Muscle layer of duodenum (tissue), 2 donors: ENCODE data around the gene PSMG4.
"Not testable (repeated sequence)": the region's sequence is repeated elsewhere in the genome, so short reads cannot be mapped to it uniquely, and the experiment has no call there.

ENCODE experiments used
- H3K27ac ChIP-seq: one replicate; pipeline ENCODE4 v1.7.0; 2013; ENCODE audit warnings: mild to moderate bottlenecking, low read length
- H3K27me3 ChIP-seq: one replicate; pipeline ENCODE4 v1.7.0; 2013; ENCODE audit warnings: low read depth, mild to moderate bottlenecking, control low read depth, low read length
- H3K36me3 ChIP-seq, 2 donors: one replicate each; pipeline ENCODE4 v1.7.0; 2013; ENCODE audit warnings: low read length in 2 of 2, control low read depth in 1 of 2, mild to moderate bottlenecking in 1 of 2; ENCODE audit not compliant: insufficient read depth in 2 of 2, control insufficient read depth in 1 of 2
- H3K4me1 ChIP-seq, 2 donors: one replicate each; pipeline ENCODE4 v1.7.0; 2013; ENCODE audit warnings: low read length in 2 of 2, mild to moderate bottlenecking in 2 of 2, control low read depth in 1 of 2, moderate library complexity in 1 of 2; ENCODE audit not compliant: insufficient read depth in 2 of 2, control insufficient read depth in 1 of 2
- H3K4me3 ChIP-seq, 2 donors: one replicate each; pipeline ENCODE4 v1.7.0; 2013; ENCODE audit warnings: low read length in 2 of 2, low read depth in 1 of 2, mild to moderate bottlenecking in 1 of 2
- H3K9me3 ChIP-seq, 2 donors: one replicate each; pipeline ENCODE4 v1.7.0; 2013; ENCODE audit warnings: low read length in 2 of 2, control low read depth in 1 of 2, mild to moderate bottlenecking in 1 of 2; ENCODE audit not compliant: control insufficient read depth in 1 of 2
- donor health status: healthy.

Gene PSMG4

GRCh38 chr6:3231247-3232016, 27.3 kb upstream of the PSMG4 start:
- Histone ChIP-seq H3K4me3 (peak overlapping the region; percentile 71 to 83), H3K36me3 (no peaks in the 10 kb centered on the region), H3K27me3 (peaks cover 68% of the 10 kb centered on the region), H3K9me3 (no peaks in the 10 kb centered on the region), H3K4me1 (peaks cover 5 to 53% of the 10 kb centered on the region in 2 donors), H3K27ac (peak overlapping the region; percentile 51)

DNA sequence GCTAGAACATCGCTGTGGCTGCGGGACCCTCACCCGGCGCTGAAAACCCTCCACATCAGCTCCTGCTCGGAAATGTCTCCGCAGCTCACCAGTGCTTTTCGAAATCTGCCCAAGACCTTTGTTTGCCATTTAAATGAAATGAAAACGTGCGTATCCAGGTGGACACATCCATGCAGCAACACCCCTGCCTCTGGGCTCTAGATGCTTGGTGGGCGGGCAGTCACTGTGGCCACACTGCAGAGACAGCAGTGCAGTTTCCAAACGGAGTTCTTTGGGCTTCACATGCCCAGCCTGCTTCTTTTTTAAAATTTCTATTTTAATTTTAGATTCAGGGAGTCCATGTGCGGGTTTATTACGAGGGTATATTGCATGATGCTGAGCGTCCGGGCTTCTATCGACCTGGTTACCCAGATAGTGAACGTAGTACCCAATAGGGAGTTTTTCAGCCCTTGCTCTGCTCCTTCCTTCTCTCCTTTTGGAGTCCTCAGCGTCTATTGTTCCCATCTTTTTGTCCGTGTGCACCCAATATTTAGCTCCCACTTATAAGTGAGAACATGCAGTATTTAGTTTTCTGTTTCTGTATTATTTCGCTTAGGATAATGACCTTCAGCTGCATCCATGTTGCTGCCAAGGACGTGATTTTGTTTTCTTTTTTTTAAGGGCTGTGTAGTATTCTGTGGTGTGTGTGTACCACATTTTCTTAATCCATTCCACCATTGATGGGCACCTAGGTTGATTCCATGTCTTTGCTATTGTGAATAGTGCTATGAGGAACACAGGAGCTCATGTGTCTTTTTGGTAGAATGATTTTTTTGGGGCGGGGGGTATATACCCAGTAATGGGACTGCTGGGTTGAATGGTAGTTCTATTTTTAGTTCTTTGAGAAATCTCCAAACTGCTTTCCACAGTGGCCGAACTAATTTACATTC, 26.5 kb upstream of the PSMG4 start:
- H3K36me3 ChIP-seq = no peaks in the 10 kb centered on the region
- peaks cover 3 to 45% of the 10 kb centered on the region in 2 donors for H3K4me1 ChIP-seq
- H3K4me3 ChIP-seq = peak overlapping the region; percentile 71 to 83
- peak overlapping the region; percentile 51 for H3K27ac ChIP-seq
- peaks cover 61% of the 10 kb centered on the region for H3K27me3 ChIP-seq
- no peaks in the 10 kb centered on the region for H3K9me3 ChIP-seq

GRCh38 chr6:3233321-3233720, 25.4 kb upstream of the PSMG4 start:
- H3K4me3 ChIP-seq = no peak overlapping the region
- H3K4me1 ChIP-seq = peaks cover 3 to 34% of the 10 kb centered on the region in 2 donors
- H3K36me3 ChIP-seq = no peaks in the 10 kb centered on the region
- peaks cover 52% of the 10 kb centered on the region for H3K27me3 ChIP-seq
- no peaks in the 10 kb centered on the region for H3K9me3 ChIP-seq
- H3K27ac ChIP-seq = no peak overlapping the region

GRCh38 chr6:3233904-3234303, 24.8 kb upstream of the PSMG4 start:
- H3K4me1 ChIP-seq = peaks cover 3 to 30% of the 10 kb centered on the region in 2 donors
- no peaks in the 10 kb centered on the region for H3K9me3 ChIP-seq
- no peak overlapping the region for H3K4me3 ChIP-seq
- no peak overlapping the region for H3K27ac ChIP-seq
- peaks cover 49% of the 10 kb centered on the region for H3K27me3 ChIP-seq
- no peaks in the 10 kb centered on the region for H3K36me3 ChIP-seq

- peaks cover 33% of the 10 kb centered on the region for H3K27me3 ChIP-seq
- H3K4me3 ChIP-seq = no peak overlapping the region
- peaks cover 3 to 15% of the 10 kb centered on the region in 2 donors for H3K4me1 ChIP-seq
- no peaks in the 10 kb centered on the region for H3K9me3 ChIP-seq
- H3K36me3 ChIP-seq = no peaks in the 10 kb centered on the region
- no peak overlapping the region for H3K27ac ChIP-seq
These were observed 23.3 kb upstream of the PSMG4 start for GRCh38 chr6:3235486-3235885.

DNA sequence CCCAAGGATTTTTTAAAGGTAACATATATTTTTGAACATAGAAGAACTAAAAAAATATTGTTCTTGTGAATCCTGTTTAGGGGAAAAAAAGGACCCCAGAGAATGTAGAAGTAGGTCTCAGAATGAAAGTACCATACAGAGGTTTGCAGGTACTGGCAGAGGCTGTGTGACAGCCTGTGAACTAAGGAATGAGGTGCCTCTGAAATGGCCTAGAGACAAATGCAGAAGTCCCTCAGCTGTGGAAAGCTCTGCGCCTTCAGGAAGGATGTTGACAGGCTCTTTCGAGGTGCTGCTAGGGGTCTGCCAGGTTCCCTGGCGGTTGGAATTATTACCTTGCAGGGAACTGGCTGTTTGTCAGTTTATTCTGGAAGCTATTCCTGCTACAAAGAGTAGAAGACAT, 22.7 kb upstream of the PSMG4 start:
- Histone ChIP-seq H3K36me3 (no peaks in the 10 kb centered on the region), H3K4me3 (no peak overlapping the region), H3K27ac (no peak overlapping the region), H3K4me1 (peaks cover 3 to 10% of the 10 kb centered on the region in 2 donors), H3K9me3 (no peaks in the 10 kb centered on the region), H3K27me3 (peaks cover 29% of the 10 kb centered on the region)

DNA sequence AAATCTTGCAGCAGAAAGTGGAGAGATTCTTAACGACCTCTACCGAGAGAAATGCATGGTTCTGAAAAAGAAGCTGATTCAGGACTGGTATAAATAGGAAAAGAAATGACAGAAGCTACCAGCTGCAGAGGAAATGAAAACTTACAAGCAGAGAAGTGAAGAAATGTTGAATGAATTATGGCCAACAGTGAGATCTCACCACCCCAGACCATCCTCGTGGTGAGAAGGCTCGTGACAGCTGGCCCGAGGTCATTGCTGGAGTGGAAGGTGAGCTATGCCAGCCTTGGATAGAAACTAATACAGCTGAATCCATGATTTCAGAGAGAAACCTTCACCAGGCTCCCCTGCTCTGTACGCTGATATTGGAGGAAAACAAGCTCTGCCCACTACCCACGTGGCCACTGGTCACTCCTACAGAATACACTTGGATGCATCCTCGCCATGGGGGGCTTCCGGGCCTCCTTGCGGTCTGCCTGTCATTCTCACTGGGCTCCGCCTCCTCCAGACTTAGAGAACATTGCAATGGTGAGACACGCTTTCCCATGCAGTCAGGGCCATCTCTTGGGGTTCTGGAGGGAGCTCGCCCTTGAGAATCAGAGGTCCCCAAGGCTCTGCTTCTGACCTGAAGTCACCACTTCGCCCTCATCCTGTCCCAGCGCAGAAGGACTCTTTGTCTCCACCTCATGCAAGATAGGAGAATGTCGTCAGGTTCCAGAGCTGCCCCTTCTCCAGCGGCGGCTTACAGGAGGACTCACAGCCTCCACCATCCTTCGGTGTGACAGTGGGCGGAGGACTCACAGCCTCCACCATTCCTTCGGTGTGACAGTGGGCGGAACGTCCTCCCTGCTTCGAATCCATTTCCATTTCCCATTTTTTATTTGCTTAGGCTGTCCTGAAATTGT, 20.7 kb upstream of the PSMG4 start:
- H3K27ac ChIP-seq = no peak overlapping the region
- H3K27me3 ChIP-seq = peaks cover 12% of the 10 kb centered on the region
- no peaks in the 10 kb centered on the region for H3K9me3 ChIP-seq
- H3K4me1 ChIP-seq = no peaks in the 10 kb centered on the region
- H3K4me3 ChIP-seq = no peak overlapping the region
- no peaks in the 10 kb centered on the region for H3K36me3 ChIP-seq

DNA sequence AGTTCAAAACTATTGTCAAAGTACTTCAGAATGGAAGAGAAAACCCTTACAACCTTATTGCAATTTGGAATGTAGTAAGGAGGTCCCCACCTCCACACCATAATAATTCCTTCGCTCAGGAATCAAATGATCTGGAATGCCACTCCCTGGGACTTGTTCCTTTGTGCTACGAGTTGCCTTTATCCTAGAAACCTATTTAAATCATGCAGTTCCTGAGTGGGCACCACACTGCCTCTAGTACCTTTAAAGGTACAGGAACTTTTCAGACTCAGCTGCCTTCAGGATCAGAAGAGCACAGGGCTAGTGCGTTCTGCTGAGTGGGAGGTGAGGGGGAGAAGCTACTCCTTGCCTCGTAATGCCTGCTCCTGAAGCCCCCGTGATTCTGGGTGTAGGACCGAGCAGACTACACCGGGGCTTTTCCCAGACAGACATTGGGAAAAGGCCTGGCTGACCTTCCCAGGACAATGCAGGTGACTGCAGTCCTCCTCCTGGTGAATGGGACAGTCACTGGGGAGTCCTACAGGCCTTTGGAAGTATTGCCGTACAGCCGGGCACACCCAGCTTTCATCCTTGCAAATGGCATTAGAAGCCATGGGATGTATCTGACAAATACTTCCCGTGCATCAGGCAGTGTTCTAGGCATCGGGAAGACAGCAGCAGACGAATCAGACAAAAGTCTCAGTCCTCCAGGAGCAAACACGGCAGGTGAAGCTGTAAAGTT, 19.5 kb upstream of the PSMG4 start:
- no peaks in the 10 kb centered on the region for H3K9me3 ChIP-seq
- H3K27me3 ChIP-seq = peaks cover 2% of the 10 kb centered on the region

DNA sequence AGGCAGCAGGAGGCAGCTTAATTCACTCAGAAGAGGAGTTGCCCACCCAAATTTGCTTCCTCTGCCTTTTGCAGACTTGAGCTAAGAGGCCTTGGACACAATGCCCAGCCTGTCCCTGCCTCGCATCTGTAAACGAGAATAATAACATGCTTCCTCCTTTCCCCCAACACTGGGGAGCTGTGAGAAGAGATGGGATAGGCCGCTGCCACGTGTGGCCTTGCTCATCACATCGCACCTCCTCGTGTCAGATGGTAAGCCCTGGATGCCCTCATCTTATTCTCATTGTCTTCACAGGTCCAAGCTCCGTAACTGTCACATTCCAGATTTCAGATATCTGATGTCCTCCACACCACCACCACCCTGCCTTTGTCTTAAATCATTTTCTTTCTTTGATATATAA, 18.2 kb upstream of the PSMG4 start:
- Histone ChIP-seq H3K9me3 (no peaks in the 10 kb centered on the region), H3K36me3 (no peaks in the 10 kb centered on the region), H3K27me3 (no peaks in the 10 kb centered on the region)

More for the DNA sequence above, 19.5 kb upstream of the PSMG4 start:
- H3K4me1 ChIP-seq = no peaks in the 10 kb centered on the region
- H3K4me3 ChIP-seq = no peak overlapping the region
- no peak overlapping the region for H3K27ac ChIP-seq
- no peaks in the 10 kb centered on the region for H3K36me3 ChIP-seq

DNA sequence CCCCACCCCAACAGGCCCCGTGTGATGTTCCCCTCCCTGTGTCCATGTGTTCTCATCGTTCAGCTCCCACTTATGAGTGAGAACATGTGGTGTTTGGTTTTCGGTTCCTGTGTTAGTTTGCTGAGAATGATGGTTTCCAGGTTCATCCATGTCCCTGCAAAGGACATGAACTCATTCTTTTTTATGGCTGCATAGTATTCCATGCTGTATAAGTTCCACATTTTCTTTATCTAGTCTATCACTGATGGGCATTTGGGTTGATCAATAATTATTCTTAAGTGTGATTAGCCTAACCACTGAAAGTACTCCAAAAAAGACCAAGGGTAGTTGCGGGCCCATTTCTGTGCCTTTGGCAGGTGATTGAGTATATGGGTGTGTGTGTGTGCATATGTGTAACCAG, 17.0 kb upstream of the PSMG4 start:
- H3K9me3 ChIP-seq, H3K27me3 ChIP-seq, H3K27ac ChIP-seq, H3K4me3 ChIP-seq, H3K36me3 ChIP-seq, H3K4me1 ChIP-seq: not testable (repeated sequence)

More for the DNA sequence above, 18.2 kb upstream of the PSMG4 start:
- H3K27ac ChIP-seq = no peak overlapping the region
- H3K4me3 ChIP-seq = no peak overlapping the region
- no peaks in the 10 kb centered on the region for H3K4me1 ChIP-seq
